GM12865 (cell line): ENCODE measurements around the gene TINAGL1.

ENCODE experiments used
- DNase-seq: peaks from one replicate; pipeline ENCODE4 v3.0.0; 2010; ENCODE audit warnings: low read depth
- H3K4me3 ChIP-seq: 2 replicates; pipeline ENCODE4 v1.5.1; 2011; ENCODE audit warnings: mild to moderate bottlenecking, low read depth, low read length, control low read depth
- CTCF ChIP-seq: IDR thresholded peaks from 2 replicates; pipeline ENCODE4 v1.5.1; 2011; ENCODE audit warnings: low read length, control low read depth, low read depth, inconsistent platforms; ENCODE audit not compliant: insufficient read depth; ENCODE audit errors: missing control alignments

TINAGL1 gene

GRCh38 chr1:31620631-31621497 lies 44.5 kb downstream of the TINAGL1 start:
- no peak for DNase-seq
- H3K4me3 ChIP-seq, result no peak overlapping the region
- TF ChIP-seq CTCF, result no peak

GRCh38 chr1:31621498-31621820 lies 45.1 kb downstream of the TINAGL1 start:
- DNase-seq, result no peak
- no peak for TF ChIP-seq CTCF
- no peak overlapping the region for H3K4me3 ChIP-seq

GRCh38 chr1:31621847-31622730 lies 45.8 kb downstream of the TINAGL1 start:
- H3K4me3 ChIP-seq, result no peak overlapping the region
- no peak for DNase-seq
- TF ChIP-seq CTCF, result no peak

- H3K4me3 ChIP-seq, result no peak overlapping the region
- DNase-seq, result no peak
- TF ChIP-seq CTCF, result no peak
Measured at GRCh38 chr1:31623365-31623764, 47.0 kb downstream of the TINAGL1 start.

- no peak overlapping the region for H3K4me3 ChIP-seq
- TF ChIP-seq CTCF, result no peak
- peak; percentile 17 for DNase-seq
Measured at GRCh38 chr1:31624309-31624708, 48.0 kb downstream of the TINAGL1 start.

GRCh38 chr1:31624731-31625514 lies 48.6 kb downstream of the TINAGL1 start:
- DNase-seq, result no peak
- no peak for TF ChIP-seq CTCF
- no peak overlapping the region for H3K4me3 ChIP-seq
